Trophoblast cell (in vitro differentiated cells and primary cell): ENCODE results near the gene ADARB2.

ENCODE experiments used
- DNase-seq, 2 donors: peaks; one replicate each; pipeline ENCODE4 v3.0.0-alpha.2; 2016
- H2AFZ ChIP-seq: 2 replicates; pipeline ENCODE4 v1.6.1; 2013; ENCODE audit warnings: low read length, moderate library complexity, mild to moderate bottlenecking; ENCODE audit not compliant: insufficient read depth, poor library complexity
- H2AK5ac ChIP-seq: 2 replicates; pipeline ENCODE4 v1.6.1; 2013; ENCODE audit warnings: mild to moderate bottlenecking, low read length
- H2BK120ac ChIP-seq: 2 replicates; pipeline ENCODE4 v1.6.1; 2013; ENCODE audit warnings: low read length, mild to moderate bottlenecking, moderate library complexity; ENCODE audit not compliant: insufficient read depth, poor library complexity
- H2BK12ac ChIP-seq: 2 replicates; pipeline ENCODE4 v1.6.1; 2013; ENCODE audit warnings: mild to moderate bottlenecking, low read length, moderate library complexity
- H2BK5ac ChIP-seq: 2 replicates; pipeline ENCODE4 v1.6.1; 2013; ENCODE audit warnings: low read length, low read depth, moderate library complexity, mild to moderate bottlenecking; ENCODE audit not compliant: poor library complexity
- H3K14ac ChIP-seq: 2 replicates; pipeline ENCODE4 v1.6.1; 2013; ENCODE audit warnings: mild to moderate bottlenecking, low read length
- H3K18ac ChIP-seq: 2 replicates; pipeline ENCODE4 v1.6.1; 2013; ENCODE audit warnings: mild to moderate bottlenecking, low read length
- H3K23ac ChIP-seq: 2 replicates; pipeline ENCODE4 v1.6.1; 2013; ENCODE audit warnings: low read length
- H3K27ac ChIP-seq: 2 replicates; pipeline ENCODE4 v1.5.1; 2013; ENCODE audit warnings: low read depth, mild to moderate bottlenecking, inconsistent platforms, low read length, moderate library complexity
- H3K27me3 ChIP-seq: 2 replicates; pipeline ENCODE4 v1.6.1; 2013; ENCODE audit warnings: inconsistent platforms, mild to moderate bottlenecking, low read length, moderate library complexity; ENCODE audit not compliant: insufficient read depth
- H3K36me3 ChIP-seq, 2 experiments: 1 replicate in 1 of 2; 2 replicates in 1 of 2; pipeline ENCODE4 v1.6.1; 2013; ENCODE audit warnings: low read length in 2 of 2, mild to moderate bottlenecking in 2 of 2, moderate library complexity in 1 of 2; ENCODE audit not compliant: insufficient read depth in 2 of 2, control insufficient read depth in 1 of 2
- H3K4ac ChIP-seq: 2 replicates; pipeline ENCODE4 v1.6.1; 2013; ENCODE audit warnings: low read depth, mild to moderate bottlenecking, low read length, moderate library complexity
- H3K4me1 ChIP-seq, 2 experiments: 1 replicate in 1 of 2; 2 replicates in 1 of 2; pipeline ENCODE4 v1.6.1; 2013; ENCODE audit warnings: low read length in 2 of 2, mild to moderate bottlenecking in 2 of 2, moderate library complexity in 1 of 2; ENCODE audit not compliant: insufficient read depth in 2 of 2, control insufficient read depth in 1 of 2
- H3K4me2 ChIP-seq: 2 replicates; pipeline ENCODE4 v1.6.1; 2013; ENCODE audit warnings: inconsistent platforms, mild to moderate bottlenecking, low read length, moderate library complexity
- H3K4me3 ChIP-seq: 2 replicates; pipeline ENCODE4 v1.5.1; 2013; ENCODE audit warnings: mild to moderate bottlenecking, low read depth, low read length, inconsistent platforms
- H3K79me1 ChIP-seq: one replicate; pipeline ENCODE4 v1.6.1; 2013; ENCODE audit warnings: low read length
- H3K79me2 ChIP-seq: 2 replicates; pipeline ENCODE4 v1.6.1; 2013; ENCODE audit warnings: low read length, mild to moderate bottlenecking; ENCODE audit not compliant: control insufficient read depth, insufficient read depth, poor library complexity
- H3K9ac ChIP-seq: 2 replicates; pipeline ENCODE4 v1.6.1; 2013; ENCODE audit warnings: mild to moderate bottlenecking, low read length
- H3K9me3 ChIP-seq: 2 replicates; pipeline ENCODE4 v1.6.1; 2013; ENCODE audit warnings: low read depth, mild to moderate bottlenecking, control low read depth, inconsistent platforms, low read length; ENCODE audit not compliant: insufficient read depth
- H4K12ac ChIP-seq: 2 replicates; pipeline ENCODE4 v1.6.1; 2013; ENCODE audit warnings: low read depth, mild to moderate bottlenecking, low read length, moderate library complexity
- H4K8ac ChIP-seq: 2 replicates; pipeline ENCODE4 v1.6.1; 2013; ENCODE audit warnings: low read depth, mild to moderate bottlenecking, low read length, moderate library complexity
- H4K91ac ChIP-seq: one replicate; pipeline ENCODE4 v1.6.1; 2013; ENCODE audit warnings: low read depth, mild to moderate bottlenecking, low read length, moderate library complexity
- WGBS: extraction: QIAGEN DNeasy Blood & Tissue Kit; methylation state at CpG from one replicate; pipeline ENCODE4 v1.1.7; 2013; ENCODE audit warnings: missing lambda C conversion rate; ENCODE audit not compliant: insufficient read length, insufficient coverage; ENCODE audit errors: extremely low coverage; 5-methylcytosine and 5-hydroxymethylcytosine counted together

ADARB2 gene

GRCh38 chr10:1154531-1155295 is 582.6 kb downstream of the ADARB2 start:
- WGBS, result no CpG with 5 or more reads among the region's 9 CpGs

GRCh38 chr10:1153805-1154351 is 583.4 kb downstream of the ADARB2 start:
- H3K14ac ChIP-seq, result no peak overlapping the region
- no peak overlapping the region for H4K12ac ChIP-seq
- no peaks in the 10 kb centered on the region for H3K79me2 ChIP-seq
- H3K4ac ChIP-seq, result no peak overlapping the region
- no peaks in the 10 kb centered on the region for H3K27me3 ChIP-seq
- no peak overlapping the region for H4K91ac ChIP-seq
- no peak overlapping the region for H2BK5ac ChIP-seq
- H4K8ac ChIP-seq, result no peak overlapping the region
- H2AFZ ChIP-seq, result no peak overlapping the region
- no peak overlapping the region for H3K18ac ChIP-seq
- H3K27ac ChIP-seq, result no peak overlapping the region
- H3K9ac ChIP-seq, result no peak overlapping the region
- peaks cover 0 to 2% of the 10 kb centered on the region in 2 experiments for H3K4me1 ChIP-seq
- H2BK120ac ChIP-seq, result no peak overlapping the region
- no peak overlapping the region for H3K23ac ChIP-seq
- no peaks in the 10 kb centered on the region for H3K79me1 ChIP-seq
- H2AK5ac ChIP-seq, result no peak overlapping the region
- H3K9me3 ChIP-seq, result peaks cover 2% of the 10 kb centered on the region
- no CpG with 5 or more reads among the region's 20 CpGs for WGBS
- H2BK12ac ChIP-seq, result no peak overlapping the region
- no peak overlapping the region for H3K4me2 ChIP-seq
- no peak overlapping the region for H3K4me3 ChIP-seq
- H3K36me3 ChIP-seq, result no peaks in the 10 kb centered on the region
- DNase-seq, result no peak

More at GRCh38 chr10:1154531-1155295, 582.6 kb downstream of the ADARB2 start:
- no peak for DNase-seq
- Histone ChIP-seq H3K4me1 (peaks cover 0 to 2% of the 10 kb centered on the region in 2 experiments), H3K79me1 (no peaks in the 10 kb centered on the region), H3K23ac (no peak overlapping the region), H2AK5ac (no peak overlapping the region), H2AFZ (no peak overlapping the region), H3K79me2 (no peaks in the 10 kb centered on the region), H2BK12ac (no peak overlapping the region), H3K18ac (no peak overlapping the region), H2BK120ac (no peak overlapping the region), H3K27ac (no peak overlapping the region), H3K36me3 (no peaks in the 10 kb centered on the region), H4K91ac (no peak overlapping the region), H3K4ac (no peak overlapping the region), H2BK5ac (no peak overlapping the region), H4K8ac (no peak overlapping the region), H3K27me3 (no peaks in the 10 kb centered on the region), H3K4me3 (no peak overlapping the region), H3K9me3 (peaks cover 6% of the 10 kb centered on the region), H3K4me2 (no peak overlapping the region), H3K14ac (no peak overlapping the region), H3K9ac (no peak overlapping the region), H4K12ac (no peak overlapping the region)

GRCh38 chr10:1153251-1153763 is 584.0 kb downstream of the ADARB2 start:
- Histone ChIP-seq H2AFZ (no peak overlapping the region), H2BK5ac (no peak overlapping the region), H4K91ac (no peak overlapping the region), H3K18ac (no peak overlapping the region), H4K8ac (no peak overlapping the region), H3K36me3 (no peaks in the 10 kb centered on the region), H3K14ac (no peak overlapping the region), H2BK12ac (no peak overlapping the region), H2AK5ac (no peak overlapping the region), H3K23ac (no peak overlapping the region), H3K27ac (no peak overlapping the region), H3K4me3 (no peak overlapping the region), H3K4me2 (no peak overlapping the region), H3K9ac (no peak overlapping the region), H3K9me3 (peaks cover 2% of the 10 kb centered on the region), H3K4me1 (peaks cover 0 to 2% of the 10 kb centered on the region in 2 experiments), H4K12ac (no peak overlapping the region), H3K79me1 (no peaks in the 10 kb centered on the region), H2BK120ac (no peak overlapping the region), H3K79me2 (no peaks in the 10 kb centered on the region), H3K27me3 (no peaks in the 10 kb centered on the region), H3K4ac (no peak overlapping the region)
- no CpG with 5 or more reads among the region's 6 CpGs for WGBS
- DNase-seq, result no peak

- no peak overlapping the region for H3K4me3 ChIP-seq
- no peak overlapping the region for H4K12ac ChIP-seq
- no peaks in the 10 kb centered on the region for H3K79me1 ChIP-seq
- H3K36me3 ChIP-seq, result no peaks in the 10 kb centered on the region
- H2BK5ac ChIP-seq, result no peak overlapping the region
- H4K91ac ChIP-seq, result no peak overlapping the region
- no peak overlapping the region for H3K9ac ChIP-seq
- H2AK5ac ChIP-seq, result no peak overlapping the region
- H3K4me1 ChIP-seq, result peaks cover 0 to 2% of the 10 kb centered on the region in 2 experiments
- no peaks in the 10 kb centered on the region for H3K79me2 ChIP-seq
- H4K8ac ChIP-seq, result no peak overlapping the region
- DNase-seq, result no peak
- H3K27ac ChIP-seq, result no peak overlapping the region
- no peaks in the 10 kb centered on the region for H3K27me3 ChIP-seq
- H3K9me3 ChIP-seq, result peaks cover 2% of the 10 kb centered on the region
- H3K4ac ChIP-seq, result no peak overlapping the region
- no peak overlapping the region for H2BK120ac ChIP-seq
- H2BK12ac ChIP-seq, result no peak overlapping the region
- no peak overlapping the region for H3K14ac ChIP-seq
- no peak overlapping the region for H3K18ac ChIP-seq
- no CpG with 5 or more reads among the region's 32 CpGs for WGBS
- H2AFZ ChIP-seq, result no peak overlapping the region
- no peak overlapping the region for H3K23ac ChIP-seq
- H3K4me2 ChIP-seq, result no peak overlapping the region
These were observed 584.7 kb downstream of the ADARB2 start for GRCh38 chr10:1152386-1153250.
